ENCODE results near the gene LPP.

The LPP gene

GRCh38 chr3:188759336-188760005 lies 605.5 kb downstream of the LPP start:
- H3K27ac ChIP-seq = no peak overlapping the region
- TF ChIP-seq CTCF (IDR thresholded peaks at IDR 0.05) = no peak
- TF ChIP-seq ZFX (IDR thresholded peaks at IDR 0.05; ENCODE audit: borderline replicate concordance) = no peak

- no peak overlapping the region for H3K27ac ChIP-seq
- no peak for TF ChIP-seq CTCF (IDR thresholded peaks at IDR 0.05)
- TF ChIP-seq ZFX (IDR thresholded peaks at IDR 0.05; ENCODE audit: borderline replicate concordance) = no peak
Observed at GRCh38 chr3:188760408-188760807, 606.5 kb downstream of the LPP start.

- TF ChIP-seq ZFX (IDR thresholded peaks at IDR 0.05; ENCODE audit: borderline replicate concordance) = no peak
- no peak for TF ChIP-seq CTCF (IDR thresholded peaks at IDR 0.05)
- H3K27ac ChIP-seq = no peak overlapping the region
Observed at GRCh38 chr3:188761439-188761838, 607.5 kb downstream of the LPP start.

GRCh38 chr3:188761964-188762363 lies 608.0 kb downstream of the LPP start:
- no peak overlapping the region for H3K27ac ChIP-seq
- TF ChIP-seq CTCF (IDR thresholded peaks at IDR 0.05) (no peak), ZFX (IDR thresholded peaks at IDR 0.05; ENCODE audit: borderline replicate concordance) (no peak)

- H3K27ac ChIP-seq = no peak overlapping the region
- no peak for TF ChIP-seq ZFX (IDR thresholded peaks at IDR 0.05; ENCODE audit: borderline replicate concordance)
- TF ChIP-seq CTCF (IDR thresholded peaks at IDR 0.05) = no peak
Observed at GRCh38 chr3:188764609-188765008, 610.7 kb downstream of the LPP start.

GRCh38 chr3:188769831-188770230 lies 615.9 kb downstream of the LPP start:
- H3K27ac ChIP-seq = no peak overlapping the region
- TF ChIP-seq CTCF (IDR thresholded peaks at IDR 0.05) (no peak), ZFX (IDR thresholded peaks at IDR 0.05; ENCODE audit: borderline replicate concordance) (no peak)

GRCh38 chr3:188772886-188773285 lies 618.9 kb downstream of the LPP start:
- TF ChIP-seq ZFX (IDR thresholded peaks at IDR 0.05; ENCODE audit: borderline replicate concordance) (no peak), CTCF (IDR thresholded peaks at IDR 0.05) (no peak)
- H3K27ac ChIP-seq = no peak overlapping the region

Data from 22Rv1 (cell line).